ENCODE results near the gene IGFALS. TPM values are rescaled to one million over a fixed set of nuclear protein-coding genes. Genes with fewer than 3 reads are reported as not detected.

Gene IGFALS
- total RNA-seq, 4 donors from 2014 or later: 0.59 to 0.69 (median 0.64) TPM

DNA sequence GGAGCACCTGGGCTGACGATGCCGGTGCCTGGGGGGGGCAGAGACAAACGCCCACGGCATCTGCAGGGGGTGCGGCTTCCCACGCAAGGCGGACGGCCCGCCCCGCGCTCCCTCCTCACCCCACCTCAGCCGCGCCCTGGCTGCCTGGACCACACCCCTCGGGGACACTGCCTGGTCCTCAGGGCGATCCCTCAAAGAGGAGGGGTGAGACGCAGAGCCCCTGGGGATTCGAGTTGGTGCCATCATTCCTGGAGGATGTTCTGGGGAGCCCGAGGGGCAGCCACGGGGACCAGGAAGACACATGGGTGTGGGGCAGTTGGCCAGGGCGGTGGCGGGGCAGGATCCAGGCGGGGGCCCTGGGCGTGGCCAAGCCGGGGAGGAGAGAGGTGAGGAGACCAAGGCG, 3.9 kb downstream of the IGFALS start:
- TF ChIP-seq POLR2A (IDR thresholded peaks at IDR 0.05): no peak
- TF ChIP-seq, protein P1, sequence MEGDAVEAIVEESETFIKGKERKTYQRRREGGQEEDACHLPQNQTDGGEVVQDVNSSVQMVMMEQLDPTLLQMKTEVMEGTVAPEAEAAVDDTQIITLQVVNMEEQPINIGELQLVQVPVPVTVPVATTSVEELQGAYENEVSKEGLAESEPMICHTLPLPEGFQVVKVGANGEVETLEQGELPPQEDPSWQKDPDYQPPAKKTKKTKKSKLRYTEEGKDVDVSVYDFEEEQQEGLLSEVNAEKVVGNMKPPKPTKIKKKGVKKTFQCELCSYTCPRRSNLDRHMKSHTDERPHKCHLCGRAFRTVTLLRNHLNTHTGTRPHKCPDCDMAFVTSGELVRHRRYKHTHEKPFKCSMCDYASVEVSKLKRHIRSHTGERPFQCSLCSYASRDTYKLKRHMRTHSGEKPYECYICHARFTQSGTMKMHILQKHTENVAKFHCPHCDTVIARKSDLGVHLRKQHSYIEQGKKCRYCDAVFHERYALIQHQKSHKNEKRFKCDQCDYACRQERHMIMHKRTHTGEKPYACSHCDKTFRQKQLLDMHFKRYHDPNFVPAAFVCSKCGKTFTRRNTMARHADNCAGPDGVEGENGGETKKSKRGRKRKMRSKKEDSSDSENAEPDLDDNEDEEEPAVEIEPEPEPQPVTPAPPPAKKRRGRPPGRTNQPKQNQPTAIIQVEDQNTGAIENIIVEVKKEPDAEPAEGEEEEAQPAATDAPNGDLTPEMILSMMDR (IDR thresholded peaks at IDR 0.05): no peak
- 60 to 76% methylated on average over 11 to 25 of the region's 25 CpGs for WGBS, 2 donors
- no peak overlapping the region for H3K4me3 ChIP-seq (ENCODE audit: low read depth, poor library complexity, severe bottlenecking)
- DNase-seq (ENCODE audit: low spot score in 2 of 2): peak in 1 of 2 donors; percentile 85
- intact Hi-C loops (cut with DNase I; ENCODE audit: low total_unique reads): no loop called here

DNA sequence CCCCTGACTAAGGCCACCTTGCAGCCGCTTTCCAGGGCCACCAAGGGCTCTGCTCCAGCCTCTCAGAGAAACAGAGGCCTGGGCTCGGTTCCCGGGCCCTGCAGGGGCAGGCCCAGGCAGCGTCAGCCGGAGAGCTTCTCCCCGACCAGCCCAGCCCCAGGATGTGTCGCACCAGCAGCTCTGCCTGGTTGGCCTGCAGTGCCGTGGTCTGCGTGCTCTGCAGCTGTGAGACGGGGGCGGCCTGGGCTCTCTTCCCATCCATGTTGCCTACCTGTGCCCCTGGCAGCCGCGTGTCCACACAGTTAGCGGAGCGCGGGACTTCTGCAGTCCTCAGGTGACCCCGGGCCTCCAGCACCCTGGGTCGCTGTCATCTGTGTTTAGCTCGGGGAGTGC, 4.8 kb downstream of the IGFALS start:
- TF ChIP-seq, protein P1 (IDR thresholded peaks at IDR 0.05): no peak
- no peak for TF ChIP-seq POLR2A (IDR thresholded peaks at IDR 0.05)
- no peak for DNase-seq (ENCODE audit: low spot score in 2 of 2)
- H3K4me3 ChIP-seq (ENCODE audit: low read depth, poor library complexity, severe bottlenecking): no peak overlapping the region
- WGBS, 2 donors: 28 to 58% methylated on average over 12 to 17 of the region's 19 CpGs
- intact Hi-C loops (cut with DNase I; ENCODE audit: low total_unique reads): no loop called here

DNA sequence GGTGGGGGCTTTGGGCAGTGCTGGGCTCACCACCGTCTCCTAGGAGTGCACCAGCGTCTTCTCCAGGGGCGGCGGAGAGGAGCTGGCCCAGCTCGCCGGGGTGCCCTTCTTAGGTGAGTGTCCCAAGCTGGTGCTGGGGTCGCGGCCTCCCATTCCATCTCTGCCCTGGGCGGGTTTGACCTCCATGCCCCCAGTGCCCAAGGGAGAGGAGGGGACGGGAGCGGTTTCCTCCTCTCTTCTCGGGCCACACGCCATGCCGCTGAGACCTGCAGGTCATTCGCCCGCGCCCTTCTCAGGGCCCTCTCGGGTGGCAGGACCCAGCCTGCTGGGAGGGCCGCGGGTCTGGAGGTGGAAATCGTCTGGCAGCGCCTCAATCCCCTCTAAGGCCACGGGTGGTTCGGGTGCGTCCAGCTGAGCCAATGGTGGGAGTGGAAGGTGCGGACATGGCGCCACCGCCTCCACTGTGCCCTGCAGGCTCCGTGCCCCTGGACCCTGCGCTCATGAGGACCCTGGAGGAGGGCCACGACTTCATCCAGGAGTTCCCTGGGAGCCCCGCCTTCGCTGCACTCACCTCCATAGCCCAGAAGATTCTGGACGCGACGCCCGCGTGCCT, 5.3 kb downstream of the IGFALS start:
- 70 to 80% methylated on average over 28 to 32 of the region's 38 CpGs for WGBS, 2 donors
- peak in 1 of 2 donors; percentile 85 for DNase-seq (ENCODE audit: low spot score in 2 of 2)
- no peak for TF ChIP-seq POLR2A (IDR thresholded peaks at IDR 0.05)
- TF ChIP-seq, protein P1 (IDR thresholded peaks at IDR 0.05): no peak
- H3K4me3 ChIP-seq (ENCODE audit: low read depth, poor library complexity, severe bottlenecking): no peak overlapping the region
- intact Hi-C loops (cut with DNase I; ENCODE audit: low total_unique reads): no loop called here

DNA sequence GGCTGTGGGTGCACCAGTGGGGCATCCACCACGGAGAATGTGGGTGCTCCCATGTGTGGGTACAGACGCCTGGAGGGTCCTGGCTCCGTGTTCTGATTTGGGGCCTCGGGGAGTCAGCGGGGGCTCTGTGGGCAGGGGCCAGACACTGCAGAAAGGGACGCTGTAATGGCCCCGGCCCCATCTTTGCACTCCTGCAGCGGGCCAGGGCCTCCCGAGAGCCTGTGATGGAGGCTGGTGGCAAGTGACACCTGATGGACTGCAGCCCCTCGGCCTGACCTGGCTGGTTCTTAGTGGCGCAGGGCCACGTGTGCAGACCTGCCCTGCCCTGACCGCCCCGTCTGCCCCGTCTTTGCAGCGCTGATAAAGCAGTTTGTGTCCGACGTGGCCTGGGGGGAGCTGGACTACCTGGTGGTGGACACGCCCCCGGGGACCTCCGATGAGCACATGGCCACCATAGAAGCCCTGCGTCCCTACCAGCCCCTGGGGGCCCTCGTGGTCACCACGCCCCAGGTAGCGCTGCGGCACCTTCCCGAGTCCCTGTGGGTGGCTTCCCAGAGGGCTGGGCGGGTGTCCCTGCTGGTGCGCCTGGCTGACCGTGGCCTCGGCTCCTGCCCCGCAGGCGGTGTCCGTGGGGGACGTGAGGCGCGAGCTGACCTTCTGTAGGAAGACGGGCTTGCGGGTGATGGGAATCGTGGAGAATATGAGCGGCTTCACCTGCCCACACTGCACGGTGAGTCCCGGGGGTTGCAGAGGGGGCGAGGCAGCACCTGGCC, 6.0 kb downstream of the IGFALS start:
- TF ChIP-seq, protein P1 (IDR thresholded peaks at IDR 0.05): no peak
- no peak for TF ChIP-seq POLR2A (IDR thresholded peaks at IDR 0.05)
- intact Hi-C loops (cut with DNase I; ENCODE audit: low total_unique reads): no loop called here
- 88 to 91% methylated on average over 26 to 32 of the region's 44 CpGs for WGBS, 2 donors

DNA sequence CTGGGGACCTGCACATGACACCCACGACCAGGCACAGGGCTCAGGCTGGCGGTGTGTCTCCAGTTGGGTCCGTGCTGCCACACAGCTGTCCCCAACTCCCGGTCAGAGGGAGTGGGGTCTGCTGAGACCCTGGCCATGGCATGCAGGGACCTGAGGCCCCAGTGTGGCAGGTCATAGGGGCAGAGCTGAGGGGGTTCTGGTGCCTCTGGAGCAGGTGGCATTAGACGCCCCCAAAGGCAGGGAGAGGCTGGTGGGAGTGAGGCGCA, 6.5 kb downstream of the IGFALS start:
- H3K4me3 ChIP-seq (ENCODE audit: low read depth, poor library complexity, severe bottlenecking): no peak overlapping the region
- no peak for DNase-seq (ENCODE audit: low spot score in 2 of 2)
- intact Hi-C loops (cut with DNase I; ENCODE audit: low total_unique reads): no loop called here
- TF ChIP-seq POLR2A (IDR thresholded peaks at IDR 0.05): no peak
- TF ChIP-seq, protein P1 (IDR thresholded peaks at IDR 0.05): no peak
- 83 to 94% methylated on average over 2 to 4 of the region's 6 CpGs for WGBS, 2 donors

More for the DNA sequence above, 6.0 kb downstream of the IGFALS start:
- DNase-seq (ENCODE audit: low spot score in 2 of 2): no peak
- no peak overlapping the region for H3K4me3 ChIP-seq (ENCODE audit: low read depth, poor library complexity, severe bottlenecking)

Measured in lower leg skin (tissue), 4 donors.